HG03342 (cell line): ENCODE data around the gene USP5.
"Not testable (repeated sequence)": the region's sequence is repeated elsewhere in the genome, so short reads cannot be mapped to it uniquely, and the experiment has no call there.

Source experiments
- ATAC-seq: cut with Tn5 transposase; IDR thresholded peaks from one replicate; pipeline ENCODE4 v1.9.1; 2021; ENCODE audit warnings: mild to moderate bottlenecking, moderate library complexity; ENCODE audit not compliant: unreplicated experiment

Gene USP5

DNA sequence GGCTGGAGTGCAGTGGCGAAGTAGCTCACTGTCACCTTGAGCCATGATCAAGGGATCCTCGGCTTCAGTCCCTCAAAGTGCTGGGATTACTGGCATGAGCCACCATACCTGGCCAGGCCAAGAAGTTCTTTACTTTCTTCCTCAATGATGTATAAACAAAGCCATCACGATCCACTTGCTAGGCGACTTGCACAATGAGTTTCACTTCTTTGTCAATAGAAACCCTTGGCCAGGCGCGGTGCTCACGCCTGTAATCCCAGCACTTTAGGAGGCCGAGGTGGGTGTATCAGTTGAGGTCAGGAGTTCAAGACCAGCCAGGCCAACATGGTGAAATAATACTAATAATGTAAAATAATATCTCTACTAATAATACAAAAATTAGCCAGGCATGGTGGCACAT lies 35.5 kb downstream of the USP5 start:
- no peak for ATAC-seq

DNA sequence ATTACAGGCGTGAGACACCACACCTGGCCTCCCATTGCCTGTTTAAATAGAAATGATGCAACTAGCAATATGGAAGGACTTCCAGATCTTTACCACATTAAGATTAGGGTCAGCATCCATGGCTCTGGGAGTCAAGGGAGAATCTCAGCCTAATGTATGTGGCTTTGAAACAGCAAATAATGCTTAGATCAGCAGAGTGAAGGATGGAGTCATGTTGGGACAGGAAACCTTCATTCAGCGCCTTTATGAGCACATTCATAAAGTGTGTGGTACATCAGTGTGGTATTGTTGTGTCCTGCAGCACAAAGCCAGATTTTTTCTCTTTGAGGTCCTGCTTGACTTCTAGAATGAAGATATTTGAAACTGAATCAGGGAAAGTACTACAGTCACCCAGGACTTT lies 36.4 kb downstream of the USP5 start:
- no peak for ATAC-seq

DNA sequence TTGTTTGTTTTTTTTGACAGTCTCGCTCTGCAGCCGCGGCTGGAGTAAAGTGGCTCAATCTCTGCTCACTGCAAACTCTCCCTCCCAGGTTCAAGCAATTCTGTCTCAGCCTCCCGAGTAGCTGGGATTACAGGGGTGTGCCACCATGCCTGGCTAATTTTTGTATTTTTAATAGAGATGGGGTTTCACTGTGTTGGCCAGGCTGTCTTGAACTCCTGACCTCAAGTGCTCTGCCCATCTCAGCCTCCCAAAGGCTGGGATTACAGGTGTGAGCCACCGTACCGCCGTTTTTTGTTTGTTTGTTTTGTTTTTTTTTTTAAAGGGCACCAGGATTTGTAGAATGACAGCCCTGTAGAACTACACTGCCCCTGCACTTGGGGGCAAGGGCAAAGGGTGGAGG lies 36.8 kb downstream of the USP5 start:
- not testable (repeated sequence) for ATAC-seq

DNA sequence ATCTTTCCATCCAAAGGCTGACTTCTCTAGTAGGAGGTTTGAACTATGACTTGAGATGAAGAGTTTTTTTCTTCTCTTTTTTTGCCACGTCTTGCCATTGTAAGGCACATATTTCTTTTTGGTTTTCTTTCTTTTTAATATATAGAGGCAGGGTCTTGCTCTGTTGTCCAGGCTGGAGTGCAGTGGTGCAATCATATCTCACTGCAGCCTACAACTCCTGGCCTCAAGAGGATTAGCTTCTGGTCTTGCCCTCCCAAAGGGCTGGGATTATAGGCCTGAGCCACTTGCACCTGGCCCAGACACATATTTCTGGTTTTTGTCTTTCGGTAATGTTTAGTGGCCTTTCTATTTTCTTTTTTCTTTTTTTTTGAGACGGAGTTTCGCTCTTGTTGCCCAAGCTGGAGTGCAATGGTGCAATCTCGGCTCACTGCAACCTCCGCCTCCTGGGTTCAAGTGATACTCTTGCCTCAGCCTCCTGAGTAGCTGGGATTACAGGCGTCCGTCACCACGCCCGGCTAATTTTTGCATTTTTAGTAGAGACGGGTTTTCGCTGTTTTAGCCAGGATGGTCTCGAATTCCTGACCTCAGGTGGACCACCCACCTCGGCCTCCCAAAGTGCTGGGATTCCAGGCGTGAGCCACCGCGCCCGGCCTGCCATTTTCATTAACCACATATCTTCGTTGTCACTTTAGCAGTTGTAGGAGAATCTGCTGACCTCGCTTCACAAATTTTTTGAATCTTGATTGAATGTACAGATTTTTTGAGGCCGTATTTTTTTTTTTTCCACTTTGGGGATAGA lies 38.0 kb downstream of the USP5 start:
- not testable (repeated sequence) for ATAC-seq

DNA sequence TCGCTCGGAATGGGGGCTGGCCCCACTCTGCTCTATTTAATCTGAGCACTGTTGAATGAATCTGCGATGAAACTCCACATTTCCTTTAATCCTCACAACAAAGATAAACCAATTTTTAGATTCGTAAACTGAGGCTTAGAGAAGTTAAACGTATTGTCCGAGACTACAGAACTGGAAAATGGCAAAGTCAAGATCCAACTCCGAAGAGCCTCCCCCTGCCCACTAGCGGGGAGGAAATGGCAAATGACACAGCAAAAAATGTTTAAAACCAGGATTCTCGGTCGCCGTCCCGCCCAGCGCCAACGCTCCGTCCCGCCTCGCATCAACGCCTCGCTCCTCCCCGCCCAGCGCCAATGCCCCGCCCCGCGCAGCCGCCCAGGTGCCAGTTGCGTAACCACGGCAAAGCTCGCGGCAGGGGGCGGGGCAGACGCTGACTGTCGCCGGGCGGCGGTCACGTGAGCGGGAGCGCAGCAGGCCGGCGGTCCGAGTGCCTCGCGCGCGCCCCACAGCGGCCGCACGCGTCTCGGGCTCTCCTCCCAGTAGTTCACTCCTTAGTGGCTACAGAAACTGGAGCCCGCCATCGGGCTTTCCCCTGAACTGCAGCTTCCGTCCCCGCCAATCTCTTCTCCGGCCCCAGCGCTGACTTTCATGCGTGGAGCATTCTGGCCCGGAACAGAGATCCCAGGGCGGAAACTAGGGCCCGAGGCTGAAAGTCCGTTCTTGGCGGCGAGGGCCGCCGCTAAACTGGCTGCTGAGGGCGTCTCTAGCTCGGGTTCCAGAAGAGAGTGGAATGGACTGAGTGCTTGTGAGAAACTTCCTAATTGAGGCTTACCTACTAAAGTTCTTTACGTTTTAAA lies 39.1 kb downstream of the USP5 start:
- ATAC-seq, result peak; percentile 95

DNA sequence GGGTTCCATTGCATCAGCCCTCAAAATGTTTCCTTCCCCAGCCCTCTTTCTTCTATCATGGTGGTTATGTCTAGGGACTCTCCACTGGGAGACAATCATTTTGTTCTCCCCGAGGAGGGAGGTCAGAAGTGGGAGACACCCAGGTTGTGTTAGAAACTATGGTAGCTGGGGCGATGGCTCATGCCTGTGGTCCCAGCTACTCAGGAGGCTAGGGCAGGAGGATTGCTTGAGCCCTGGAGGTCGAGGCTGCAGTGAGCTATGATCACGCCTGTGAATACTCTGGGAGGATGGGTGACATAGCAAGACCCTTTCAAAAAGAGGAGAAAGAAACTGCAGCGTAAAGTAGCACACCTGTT lies 39.7 kb downstream of the USP5 start:
- ATAC-seq, result no peak

DNA sequence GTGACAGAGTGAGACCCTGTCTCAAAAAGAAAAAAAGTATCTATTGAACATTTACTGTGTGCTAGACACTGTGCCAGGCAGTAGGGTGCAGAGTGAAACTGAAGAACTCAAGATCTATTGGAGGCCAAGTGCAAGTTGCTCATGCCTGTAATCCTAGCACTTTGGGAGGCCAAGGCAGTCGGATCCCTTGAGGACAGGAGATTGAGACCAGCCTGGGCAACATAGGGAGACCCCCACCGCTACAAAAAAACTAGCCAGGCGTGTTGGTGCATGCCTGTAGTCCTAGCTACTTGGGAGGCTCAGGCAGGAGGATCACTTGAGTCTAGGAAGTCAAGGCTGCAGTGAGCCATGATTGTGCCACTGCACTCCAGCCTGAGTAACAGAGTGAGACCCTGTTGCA lies 40.7 kb downstream of the USP5 start:
- not testable (repeated sequence) for ATAC-seq

DNA sequence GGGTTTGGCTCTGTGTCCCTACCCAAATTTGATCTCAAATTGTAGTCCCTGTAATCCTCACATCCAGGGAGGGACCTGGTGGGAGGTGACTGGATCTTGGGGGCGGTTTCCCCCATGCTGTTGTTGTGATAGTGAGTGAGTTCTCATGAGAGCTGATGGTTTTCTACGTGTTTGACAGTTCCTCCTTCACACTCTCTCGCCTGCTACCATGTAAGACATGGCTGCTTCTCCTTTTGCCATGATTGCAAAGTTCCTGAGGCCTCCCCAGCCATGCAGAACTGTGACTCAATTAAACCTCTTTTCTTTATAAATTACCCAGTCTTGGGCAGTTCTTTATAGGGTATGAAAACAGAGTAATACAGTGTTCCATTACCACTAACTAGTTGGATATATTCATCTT lies 42.4 kb downstream of the USP5 start:
- ATAC-seq, result no peak

DNA sequence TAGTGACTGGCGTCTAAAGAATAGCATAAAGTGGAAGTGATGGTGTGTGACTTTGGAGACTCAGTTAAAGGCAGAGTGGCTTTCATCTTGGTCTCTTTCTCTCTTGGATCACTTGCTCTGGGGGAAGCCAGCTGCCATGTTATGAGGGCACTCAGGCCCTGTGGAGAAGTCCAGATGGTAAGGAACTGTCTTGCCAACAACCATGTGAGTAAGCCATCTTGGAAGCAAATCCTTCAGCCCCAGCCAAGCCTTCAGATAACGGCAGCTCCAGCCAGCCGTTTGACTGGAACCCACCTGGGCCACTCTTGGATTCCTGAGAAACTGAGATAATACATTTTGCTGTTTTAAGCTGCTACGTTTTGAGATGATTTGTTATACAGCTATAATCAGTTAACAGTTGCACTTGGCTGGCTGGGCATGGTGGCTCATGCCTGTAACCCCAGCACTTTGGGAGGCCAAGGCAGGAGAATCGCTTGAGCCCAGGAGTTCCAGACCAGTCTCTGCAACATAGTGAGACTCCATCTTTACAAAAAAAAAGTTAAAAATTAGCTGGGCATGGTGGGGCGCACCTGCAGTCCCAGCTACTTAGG lies 45.0 kb downstream of the USP5 start:
- no peak for ATAC-seq

DNA sequence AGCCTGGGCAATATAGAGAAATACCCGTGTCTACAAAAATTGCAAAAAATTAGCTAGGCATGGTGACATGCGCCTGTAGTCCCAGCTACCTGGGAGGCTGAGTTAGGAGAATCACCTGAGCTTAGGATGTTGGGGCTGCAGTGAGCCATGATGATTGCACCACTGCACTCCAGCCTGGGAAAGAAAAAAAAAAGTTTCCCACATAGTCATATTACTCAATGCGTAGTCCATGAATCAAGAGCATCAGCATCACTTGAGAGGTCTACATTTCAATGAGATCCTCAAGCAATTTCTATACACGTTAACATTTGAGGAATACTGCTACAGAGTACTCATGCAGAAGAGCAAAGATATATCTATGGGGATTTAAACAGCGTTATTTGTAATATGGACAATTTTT lies 47.5 kb downstream of the USP5 start:
- no peak for ATAC-seq

DNA sequence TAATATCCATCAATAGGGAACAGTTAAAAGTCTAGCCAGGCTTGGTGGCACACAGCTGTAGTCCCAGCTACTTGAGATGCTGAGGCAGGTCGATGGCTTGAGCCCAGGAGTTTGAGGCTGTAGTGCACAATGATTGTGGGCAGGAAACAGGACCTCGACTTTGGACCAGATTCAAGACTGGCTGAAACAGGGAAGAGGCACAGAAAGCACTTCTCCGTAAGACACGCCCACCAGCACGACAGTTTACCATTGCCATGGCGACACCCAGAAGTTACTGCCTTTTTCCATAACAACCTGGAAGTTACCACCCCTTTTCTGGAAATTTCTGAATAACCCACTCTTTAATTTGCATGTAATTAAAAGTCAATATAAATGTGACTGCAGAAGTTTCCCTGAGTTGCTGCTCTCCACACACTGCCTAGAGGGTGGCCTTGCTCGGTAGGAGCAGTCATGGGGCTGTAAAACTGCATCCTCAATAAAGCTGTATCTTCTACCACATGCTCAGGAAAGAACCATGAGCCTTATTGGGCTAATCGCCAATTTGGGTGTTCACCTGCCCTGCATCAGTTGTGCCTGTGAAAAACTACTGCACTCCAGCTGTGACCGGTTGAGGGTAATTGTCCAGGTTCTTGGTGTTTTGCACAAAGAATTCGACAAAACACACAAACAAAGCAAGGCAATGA lies 48.0 kb downstream of the USP5 start:
- no peak for ATAC-seq

DNA sequence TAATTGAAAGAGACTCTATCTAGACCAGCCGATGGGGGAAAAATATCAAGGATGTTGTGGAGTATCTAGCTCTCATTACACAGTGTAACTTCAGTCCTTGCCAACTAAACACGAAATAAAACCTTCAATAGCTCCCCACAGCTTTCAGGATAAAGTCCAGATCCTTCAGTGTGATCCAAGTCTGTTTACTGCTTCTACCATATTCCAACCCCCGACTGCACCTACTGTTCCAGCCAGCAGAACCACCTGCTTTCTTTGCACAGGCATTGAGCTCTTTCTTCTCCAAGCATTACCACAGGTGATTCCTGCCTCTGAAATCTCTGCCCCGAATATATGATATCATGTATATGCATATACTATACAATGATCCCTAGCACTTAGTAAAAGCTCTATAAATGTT lies 50.5 kb downstream of the USP5 start:
- ATAC-seq, result no peak

DNA sequence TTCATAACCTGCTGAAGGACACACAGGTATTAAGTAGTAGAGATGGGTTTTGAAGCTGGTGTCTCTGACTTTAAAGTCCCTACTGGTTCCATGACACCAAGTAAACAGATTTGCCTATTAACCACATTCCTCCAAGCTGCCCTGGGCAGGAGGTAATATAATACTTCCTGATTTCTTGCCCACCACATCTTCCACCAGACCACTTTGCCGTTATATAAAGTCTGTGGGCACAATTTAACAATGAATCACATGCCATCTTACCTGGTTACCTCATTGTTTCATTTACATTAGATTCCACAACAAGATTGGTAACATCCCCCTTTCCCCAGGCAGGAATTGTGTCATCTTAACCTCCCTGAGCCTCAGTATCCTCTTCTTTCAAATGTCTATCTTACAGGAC lies 51.8 kb downstream of the USP5 start:
- ATAC-seq, result no peak

DNA sequence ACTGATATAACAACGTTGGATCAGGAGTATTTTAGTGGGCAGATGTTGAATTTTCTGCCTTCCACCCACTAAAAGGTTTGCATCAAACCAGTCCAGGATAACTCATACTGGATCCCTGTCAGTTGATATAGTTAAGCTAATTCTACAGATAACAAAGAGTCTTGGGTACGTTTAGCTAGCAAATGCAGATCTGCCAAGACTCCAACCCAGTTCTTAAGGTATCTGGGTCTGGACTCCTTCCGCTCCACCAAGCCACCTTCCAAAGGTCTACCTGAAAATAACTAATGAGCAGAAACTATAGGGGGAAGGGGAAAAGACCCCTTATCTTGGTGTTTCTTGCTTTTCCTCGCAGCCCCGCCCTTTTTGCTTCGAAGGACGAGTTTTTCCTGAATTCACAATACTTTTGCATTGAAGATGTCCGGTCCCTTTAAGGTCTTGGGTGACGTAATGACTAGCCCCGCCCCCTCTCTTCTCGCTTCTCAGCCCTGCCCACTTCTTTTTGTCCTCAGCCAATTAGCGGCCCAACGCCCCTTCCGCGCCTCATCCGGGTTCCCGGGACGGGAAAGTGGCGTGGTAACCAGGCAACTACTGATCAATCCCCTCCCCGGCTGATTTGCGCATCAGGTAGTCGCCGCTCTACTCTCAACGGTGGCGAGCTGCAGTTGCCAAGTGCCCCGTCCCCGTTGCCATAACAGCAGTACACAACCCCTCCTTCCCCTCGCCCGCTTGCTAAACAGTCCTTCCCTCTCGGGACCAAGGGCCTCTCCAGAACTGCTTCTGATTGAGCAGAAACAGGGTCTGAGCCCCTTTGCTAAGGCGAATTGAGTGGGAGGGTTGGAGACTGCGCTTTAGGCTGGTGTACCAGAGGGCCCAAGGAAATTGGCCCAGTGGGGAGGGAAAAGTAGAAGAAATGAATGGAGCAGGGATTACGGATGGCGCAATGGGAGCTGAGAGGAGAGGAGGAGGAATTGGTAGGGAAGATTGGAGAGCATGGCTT lies 52.6 kb downstream of the USP5 start, which contains the start of gene LRRC23:
Gene LRRC23 (plus strand): TSS at position 543 of the 997 bp plus-strand sequence. CDS start 812 bp downstream, outside the sequence.
- ATAC-seq, result peak; percentile 89

DNA sequence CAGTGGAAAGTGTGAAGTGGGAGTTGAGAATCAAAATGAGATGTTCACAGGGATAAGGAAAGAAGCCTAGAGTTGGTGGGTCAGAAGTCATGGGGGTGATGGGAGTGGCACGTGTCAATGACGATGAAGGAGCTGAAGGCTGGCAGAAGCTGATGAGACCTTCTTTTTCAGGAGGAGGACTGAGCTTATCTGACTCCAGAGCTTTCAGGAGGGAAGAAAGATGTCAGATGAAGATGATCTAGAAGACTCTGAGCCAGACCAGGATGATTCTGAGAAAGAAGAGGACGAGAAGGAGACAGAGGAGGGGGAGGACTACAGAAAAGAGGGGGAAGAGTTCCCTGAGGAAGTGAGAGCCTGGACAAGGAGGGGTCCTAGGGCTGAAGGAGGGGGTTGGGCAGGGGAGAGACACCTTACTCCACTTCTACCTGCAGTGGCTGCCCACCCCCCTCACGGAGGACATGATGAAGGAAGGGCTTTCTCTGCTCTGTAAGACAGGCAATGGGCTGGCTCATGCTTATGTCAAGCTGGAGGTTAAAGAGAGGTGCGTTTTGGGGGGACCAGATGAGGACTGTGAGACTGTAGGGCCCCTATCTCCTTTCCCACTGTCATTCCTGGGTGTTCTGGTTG lies 53.6 kb downstream of the USP5 start:
- ATAC-seq, result no peak

DNA sequence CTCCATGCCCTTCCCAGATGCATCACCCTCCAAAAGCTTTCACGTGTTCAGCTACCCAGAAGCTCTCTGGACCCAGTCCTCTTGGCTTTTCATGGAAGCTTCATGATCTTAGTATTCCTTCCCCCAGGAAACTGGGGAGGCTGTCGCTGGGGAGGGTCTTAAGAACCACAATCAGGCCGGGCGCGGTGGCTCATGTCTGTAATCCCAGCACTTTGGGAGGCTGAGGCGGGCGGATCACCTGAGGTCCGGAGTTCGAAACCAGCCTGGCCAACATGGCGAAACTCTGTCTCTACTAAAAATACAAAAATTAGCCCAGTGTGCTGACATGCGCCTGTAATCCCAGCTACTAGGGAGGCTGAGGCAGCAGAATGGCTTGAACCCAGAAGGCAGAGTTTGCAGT lies 56.2 kb downstream of the USP5 start:
- not testable (repeated sequence) for ATAC-seq

DNA sequence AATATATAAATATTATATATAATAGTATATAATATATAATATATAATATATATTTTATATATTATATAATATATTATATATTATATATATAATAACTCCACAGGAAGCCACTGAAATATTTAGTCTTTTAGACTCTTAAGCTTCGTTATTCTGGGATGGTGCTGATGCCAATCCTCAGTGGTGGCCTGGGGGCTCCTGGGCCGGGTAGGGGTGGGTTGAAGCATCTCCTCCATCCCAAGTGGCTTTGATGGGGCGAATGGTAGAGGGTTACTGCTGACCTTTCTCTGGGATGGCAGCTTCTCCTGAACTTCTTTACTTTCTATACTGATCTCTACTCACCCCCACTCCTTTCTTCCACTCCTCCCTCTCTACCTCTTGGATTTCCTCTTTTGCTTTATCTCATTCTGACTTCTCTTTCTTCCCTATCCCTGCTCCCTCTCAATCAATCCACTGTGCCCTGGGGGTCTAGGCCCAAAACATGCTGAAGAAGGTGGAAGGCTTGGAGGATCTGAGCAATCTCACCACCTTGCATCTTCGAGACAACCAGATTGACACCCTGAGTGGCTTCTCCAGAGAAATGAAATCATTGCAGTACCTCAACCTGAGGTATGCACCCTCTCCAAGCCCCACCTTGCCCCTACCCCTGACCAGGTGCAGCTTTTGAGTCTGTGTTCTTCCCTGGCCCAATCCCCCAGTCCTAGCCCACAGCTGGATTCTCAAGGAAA lies 57.6 kb downstream of the USP5 start:
- no peak for ATAC-seq

DNA sequence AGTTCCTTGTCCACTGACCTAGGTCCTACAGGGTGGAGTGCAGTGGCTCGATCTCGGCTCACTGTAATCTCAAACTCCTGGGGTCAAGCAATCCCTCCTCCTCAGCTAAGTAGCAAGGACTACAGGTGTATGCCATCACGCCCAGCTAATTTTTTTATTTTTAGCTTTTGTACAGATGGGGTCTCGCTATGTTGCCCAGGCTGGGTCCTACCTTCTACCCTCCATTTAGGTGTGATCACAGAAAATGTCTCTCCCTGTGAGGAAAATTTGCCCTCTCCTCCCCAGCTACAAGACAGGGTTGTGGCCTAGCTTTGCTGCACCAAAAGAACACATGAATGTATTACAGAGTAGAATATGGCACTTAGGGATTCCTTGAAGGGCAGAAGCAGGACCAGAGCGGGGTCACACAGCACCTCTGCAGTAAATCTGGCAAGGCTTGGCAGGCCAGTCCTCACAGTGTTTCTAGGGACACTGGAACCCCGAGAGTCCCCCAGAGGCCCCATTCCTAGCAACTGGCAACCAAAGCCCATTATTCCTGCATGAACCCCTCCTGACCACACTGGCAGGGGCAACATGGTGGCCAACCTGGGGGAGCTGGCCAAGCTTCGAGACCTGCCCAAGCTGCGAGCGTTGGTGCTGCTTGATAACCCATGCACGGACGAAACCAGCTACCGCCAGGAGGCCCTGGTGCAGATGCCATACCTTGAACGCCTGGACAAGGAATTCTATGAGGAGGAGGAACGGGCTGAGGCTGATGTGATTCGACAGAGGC lies 60.4 kb downstream of the USP5 start:
- no peak for ATAC-seq
